ENCODE data around the gene PPP3R1. TPM values are rescaled to one million over a fixed set of nuclear protein-coding genes. Genes with fewer than 3 reads are reported as not detected.

The PPP3R1 gene
- total RNA-seq, 2 experiments from 2014 or later: 15.1 to 90.3 TPM

DNA sequence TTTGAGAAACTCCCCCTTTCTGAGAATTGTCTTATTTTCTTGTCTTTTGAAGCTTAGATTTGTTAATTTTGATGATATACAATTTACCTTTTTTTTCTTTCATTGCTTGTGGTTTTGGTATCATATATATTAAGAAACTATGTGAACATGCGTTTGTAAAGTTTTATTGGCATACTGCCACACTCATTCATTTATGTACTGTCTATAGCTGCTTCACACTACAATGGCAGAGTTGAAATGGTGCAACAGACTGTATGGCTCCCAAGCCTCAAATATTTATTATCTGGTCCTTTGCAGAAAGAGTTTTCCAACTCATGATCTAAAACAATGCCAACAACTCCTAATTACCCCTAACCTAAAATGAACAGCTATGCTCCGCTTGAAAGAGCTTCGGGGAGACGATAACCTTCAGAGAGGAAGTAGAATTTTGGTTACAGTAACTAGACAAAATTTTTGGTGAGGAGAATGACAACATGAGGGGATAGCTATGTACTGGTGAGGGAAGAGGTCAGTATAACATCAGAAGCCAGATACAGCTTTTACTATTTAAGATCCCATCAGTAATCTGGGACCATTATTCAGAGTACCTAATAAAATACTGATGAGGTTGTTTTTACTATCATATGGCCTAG, 16.1 kb downstream of the PPP3R1 start:
- Histone ChIP-seq H4K20me1 (ENCODE audit: insufficient read depth, low read length) (peaks cover 63% of the 10 kb centered on the region), H3K4me3 (ENCODE audit: low read depth, low read length, poor library complexity, severe bottlenecking) (no peak overlapping the region), H3K27ac (ENCODE audit: low read depth, low read length, poor library complexity, severe bottlenecking) (no peak overlapping the region), H3K36me3 (ENCODE audit: insufficient read depth, low read length) (peaks cover 69% of the 10 kb centered on the region), H3K79me2 (ENCODE audit: insufficient read depth, low read depth, low read length) (peaks cover 100% of the 10 kb centered on the region), H2AFZ (ENCODE audit: low read length) (no peak overlapping the region), H3K9me3 (ENCODE audit: low read length) (no peaks in the 10 kb centered on the region), H3K4me2 (ENCODE audit: low read length) (no peak overlapping the region), H3K9me2 (ENCODE audit: insufficient read depth, low read length) (no peaks in the 10 kb centered on the region), H3K4me1 (ENCODE audit: insufficient read depth, low read length, poor library complexity, severe bottlenecking) (peaks cover 28% of the 10 kb centered on the region)
- intact Hi-C loops (cut with micrococcal nuclease; ENCODE audit: unreplicated experiment): no loop called here
- no TSS peak for BruUV-seq (replicated peaks)
- ChIA-PET POLR2A (interaction anchor here (0.5 to 2.0 kb wide), 5 partner anchors 7 to 22 kb away, joined by 3 to 7 read pairs (median 3); no protein-coding TSS in a partner anchor), CTCF (ENCODE audit: unreplicated experiment) (interaction anchor here (1.0 kb wide), 1 partner anchor 11 kb away, joined by 3 read pairs; no protein-coding TSS in a partner anchor)
- no peak for DNase-seq (ENCODE audit: low spot score)
- TF ChIP-seq, protein P1, sequence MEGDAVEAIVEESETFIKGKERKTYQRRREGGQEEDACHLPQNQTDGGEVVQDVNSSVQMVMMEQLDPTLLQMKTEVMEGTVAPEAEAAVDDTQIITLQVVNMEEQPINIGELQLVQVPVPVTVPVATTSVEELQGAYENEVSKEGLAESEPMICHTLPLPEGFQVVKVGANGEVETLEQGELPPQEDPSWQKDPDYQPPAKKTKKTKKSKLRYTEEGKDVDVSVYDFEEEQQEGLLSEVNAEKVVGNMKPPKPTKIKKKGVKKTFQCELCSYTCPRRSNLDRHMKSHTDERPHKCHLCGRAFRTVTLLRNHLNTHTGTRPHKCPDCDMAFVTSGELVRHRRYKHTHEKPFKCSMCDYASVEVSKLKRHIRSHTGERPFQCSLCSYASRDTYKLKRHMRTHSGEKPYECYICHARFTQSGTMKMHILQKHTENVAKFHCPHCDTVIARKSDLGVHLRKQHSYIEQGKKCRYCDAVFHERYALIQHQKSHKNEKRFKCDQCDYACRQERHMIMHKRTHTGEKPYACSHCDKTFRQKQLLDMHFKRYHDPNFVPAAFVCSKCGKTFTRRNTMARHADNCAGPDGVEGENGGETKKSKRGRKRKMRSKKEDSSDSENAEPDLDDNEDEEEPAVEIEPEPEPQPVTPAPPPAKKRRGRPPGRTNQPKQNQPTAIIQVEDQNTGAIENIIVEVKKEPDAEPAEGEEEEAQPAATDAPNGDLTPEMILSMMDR (conservative IDR thresholded peaks at IDR 0.05; ENCODE audit: low read length): no peak
- TF ChIP-seq EZH2phosphoT487 (IDR thresholded peaks at IDR 0.05; ENCODE audit: borderline replicate concordance, low read depth, low read length): no peak

DNA sequence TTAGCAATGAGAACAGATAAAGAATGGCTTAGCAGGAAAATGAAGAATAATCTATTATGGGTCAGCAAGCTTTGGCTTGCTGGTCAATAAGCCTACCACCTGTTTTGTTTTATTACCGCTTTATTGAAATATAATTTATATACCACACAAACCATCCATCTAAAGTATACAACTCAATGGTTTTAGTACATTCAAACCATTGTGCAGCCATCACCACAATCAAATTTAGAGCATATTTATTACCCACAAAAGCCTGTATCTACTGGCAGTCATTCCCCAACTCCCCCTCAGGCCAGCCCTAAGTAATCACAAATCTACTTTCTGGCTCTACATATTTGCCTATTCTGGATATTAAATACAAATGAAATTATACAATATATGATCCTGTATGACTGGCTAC, 17.2 kb downstream of the PPP3R1 start:
- ChIA-PET CTCF (ENCODE audit: unreplicated experiment) (no interaction called here), POLR2A (interaction anchor here (1.0 kb wide), 1 partner anchor 39 kb away, joined by 3 read pairs; no protein-coding TSS in a partner anchor)
- Histone ChIP-seq H2AFZ (ENCODE audit: low read length) (no peak overlapping the region), H3K4me3 (ENCODE audit: low read depth, low read length, poor library complexity, severe bottlenecking) (no peak overlapping the region), H3K4me1 (ENCODE audit: insufficient read depth, low read length, poor library complexity, severe bottlenecking) (peaks cover 37% of the 10 kb centered on the region), H3K79me2 (ENCODE audit: insufficient read depth, low read depth, low read length) (peaks cover 100% of the 10 kb centered on the region), H3K9me3 (ENCODE audit: low read length) (no peaks in the 10 kb centered on the region), H3K36me3 (ENCODE audit: insufficient read depth, low read length) (peaks cover 69% of the 10 kb centered on the region), H3K27ac (ENCODE audit: low read depth, low read length, poor library complexity, severe bottlenecking) (no peak overlapping the region), H4K20me1 (ENCODE audit: insufficient read depth, low read length) (peaks cover 64% of the 10 kb centered on the region), H3K9me2 (ENCODE audit: insufficient read depth, low read length) (no peaks in the 10 kb centered on the region), H3K4me2 (ENCODE audit: low read length) (no peak overlapping the region)
- TF ChIP-seq, protein P1 (conservative IDR thresholded peaks at IDR 0.05; ENCODE audit: low read length): no peak
- TF ChIP-seq EZH2phosphoT487 (IDR thresholded peaks at IDR 0.05; ENCODE audit: borderline replicate concordance, low read depth, low read length): no peak
- no peak for DNase-seq (ENCODE audit: low spot score)
- intact Hi-C loops (cut with micrococcal nuclease; ENCODE audit: unreplicated experiment): no loop called here
- no TSS peak for BruUV-seq (replicated peaks)

DNA sequence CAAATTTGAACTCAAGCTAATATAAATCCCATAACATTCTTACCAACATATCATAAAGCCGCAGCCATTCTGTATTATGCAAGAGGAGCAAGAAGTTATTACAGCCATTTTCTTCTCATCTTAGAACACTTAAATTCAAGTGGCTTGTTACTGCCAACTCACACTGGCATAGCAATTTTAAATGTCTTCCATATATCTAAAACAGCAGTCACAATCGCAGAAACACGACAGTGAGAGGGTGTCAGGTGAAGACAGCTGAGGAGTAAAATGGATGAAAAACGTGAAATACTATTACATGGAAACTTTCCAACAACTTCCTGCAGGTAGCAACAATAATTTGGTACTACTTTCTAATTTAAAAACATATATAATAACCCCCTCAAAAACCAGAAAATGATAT, 17.9 kb downstream of the PPP3R1 start:
- no TSS peak for BruUV-seq (replicated peaks)
- DNase-seq (ENCODE audit: low spot score): no peak
- peaks cover 100% of the 10 kb centered on the region for H3K79me2 ChIP-seq (ENCODE audit: insufficient read depth, low read depth, low read length)
- CTCF ChIA-PET (ENCODE audit: unreplicated experiment): interaction anchor here (0.6 kb wide), 1 partner anchor 61 kb away, joined by 4 read pairs; no protein-coding TSS in a partner anchor
- no peak overlapping the region for H3K27ac ChIP-seq (ENCODE audit: low read depth, low read length, poor library complexity, severe bottlenecking)
- H2AFZ ChIP-seq (ENCODE audit: low read length): no peak overlapping the region
- H3K9me2 ChIP-seq (ENCODE audit: insufficient read depth, low read length): no peaks in the 10 kb centered on the region
- no peaks in the 10 kb centered on the region for H3K9me3 ChIP-seq (ENCODE audit: low read length)
- H3K4me2 ChIP-seq (ENCODE audit: low read length): no peak overlapping the region
- POLR2A ChIA-PET: interaction anchor here (0.7 to 1.0 kb wide), 4 partner anchors 22 to 109 kb away, joined by 3 read pairs; no protein-coding TSS in a partner anchor
- TF ChIP-seq, protein P1 (conservative IDR thresholded peaks at IDR 0.05; ENCODE audit: low read length): no peak
- no peak for TF ChIP-seq EZH2phosphoT487 (IDR thresholded peaks at IDR 0.05; ENCODE audit: borderline replicate concordance, low read depth, low read length)
- peaks cover 34% of the 10 kb centered on the region for H3K4me1 ChIP-seq (ENCODE audit: insufficient read depth, low read length, poor library complexity, severe bottlenecking)
- H3K36me3 ChIP-seq (ENCODE audit: insufficient read depth, low read length): peaks cover 67% of the 10 kb centered on the region
- peaks cover 62% of the 10 kb centered on the region for H4K20me1 ChIP-seq (ENCODE audit: insufficient read depth, low read length)
- intact Hi-C loops (cut with micrococcal nuclease; ENCODE audit: unreplicated experiment): no loop called here
- H3K4me3 ChIP-seq (ENCODE audit: low read depth, low read length, poor library complexity, severe bottlenecking): no peak overlapping the region
